HepG2 (cell line): ENCODE data around the gene CDKN1C. TPM values are rescaled to one million over a fixed set of nuclear protein-coding genes. Genes with fewer than 3 reads are reported as not detected.

Experiments used
- ATAC-seq: fragments of 200-7000 bp; cut with Tn5 transposase; 3 replicates; pipeline ENCODE4 v1.9.1; 2020; ENCODE audit warnings: mild to moderate bottlenecking, moderate library complexity
- BruUV-seq: library from RNA; stranded (reverse); fragments of 400-500 nt; replicated peaks from 2 replicates; lab custom pipeline; 2021; lab: Mats Ljungman, UMichigan
- CTCF ChIA-PET: fragments of 300-600 bp; formaldehyde crosslinking; extraction: SDS; loops from one replicate; lab custom pipeline; 2021; ENCODE audit warnings: low total read pairs, inconsistent platforms, low intra/inter-chr PET ratio; lab: Yijun Ruan, JAX
- POLR2A ChIA-PET: fragments of 350-600 bp; sonication (Branson Sonifier 250); formaldehyde crosslinking; loops from one replicate; lab custom pipeline; 2020; ENCODE audit warnings: antibody characterized with exemption, inconsistent platforms; lab: Yijun Ruan, JAX
- DNase-seq: peaks from one replicate; pipeline ENCODE4 v3.0.0-alpha.2; 2015; ENCODE audit warnings: low spot score
- FAIRE-seq: peaks from 3 replicates; lab custom pipeline; 2011; peaks lifted over from hg19 to GRCh38; lab: Jason Lieb, UNC
- H2AFZ ChIP-seq: one replicate; pipeline ENCODE4 v1.6.1; 2011; ENCODE audit warnings: low read length, inconsistent platforms
- H3K27ac ChIP-seq: fragments of 300-600 bp; 3 replicates; pipeline ENCODE4 v1.8.0; 2011; ENCODE audit warnings: mixed run types, mild to moderate bottlenecking, mixed read lengths, low read length, inconsistent platforms; ENCODE audit not compliant: insufficient read depth; ENCODE audit errors: extremely low read length
- H3K27me3 ChIP-seq, 2 experiments: fragments of 200-600 bp in 1 of 2; 2 replicates in 1 of 2; 3 replicates in 1 of 2; pipeline versions ENCODE4 v1.6.0 to v1.8.0; 2011; ENCODE audit warnings: low read length in 2 of 2, mild to moderate bottlenecking in 2 of 2, moderate library complexity in 2 of 2, inconsistent platforms in 1 of 2; ENCODE audit not compliant: insufficient read depth in 2 of 2, control insufficient read depth in 1 of 2
- H3K36me3 ChIP-seq, 2 experiments: fragments of 200-600 bp in 1 of 2; replicated peaks in 1 of 2; 2 replicates in 1 of 2; 3 replicates in 1 of 2; pipeline versions ENCODE4 v1.5.1 to v1.8.0; 2011; ENCODE audit warnings: low read length in 2 of 2, inconsistent platforms in 1 of 2; ENCODE audit not compliant: insufficient read depth in 2 of 2, control insufficient read depth in 1 of 2
- H3K4me1 ChIP-seq: 2 replicates; pipeline ENCODE4 v1.5.1; 2012; ENCODE audit warnings: low read length, inconsistent platforms; ENCODE audit not compliant: insufficient read depth
- H3K4me2 ChIP-seq: 2 replicates; pipeline ENCODE4 v1.6.0; 2011; ENCODE audit warnings: low read depth, low read length, inconsistent platforms
- H3K4me3 ChIP-seq, 3 experiments: fragments of 200-600 bp in 1 of 3; sonication (generic), shearing (Covaris generic) in 1 of 3; replicated peaks in 1 of 3; 2 replicates each; pipeline ENCODE4 v1.5.1; 2011 to 2016; ENCODE audit warnings: low read length in 3 of 3, inconsistent platforms in 2 of 3, low read depth in 2 of 3, mild to moderate bottlenecking in 2 of 3, control low read depth in 1 of 3, mixed read lengths in 1 of 3; ENCODE audit not compliant: insufficient read depth in 1 of 3
- H3K79me2 ChIP-seq: one replicate; pipeline ENCODE4 v1.6.1; 2011; ENCODE audit warnings: low read length, inconsistent platforms; ENCODE audit not compliant: insufficient read depth
- H3K9ac ChIP-seq: 2 replicates; pipeline ENCODE4 v1.6.0; 2011; ENCODE audit warnings: mild to moderate bottlenecking, low read depth, low read length, inconsistent platforms; ENCODE audit not compliant: insufficient read depth
- H3K9me3 ChIP-seq: 2 replicates; pipeline ENCODE4 v1.5.1; 2012; ENCODE audit warnings: mild to moderate bottlenecking, low read length
- H4K20me1 ChIP-seq: 2 replicates; pipeline ENCODE4 v1.6.0; 2011; ENCODE audit warnings: inconsistent platforms, mild to moderate bottlenecking, low read length, moderate library complexity; ENCODE audit not compliant: insufficient read depth
- ATF3 ChIP-seq: sonication (generic); formaldehyde crosslinking; IDR thresholded peaks from 2 replicates; pipeline ENCODE4 v1.4.0; 2020; ENCODE audit warnings: missing genetic modification reagents
- DNMT1 ChIP-seq: sonication (generic); formaldehyde crosslinking; IDR thresholded peaks from 2 replicates; pipeline ENCODE4 v1.5.1; 2020; ENCODE audit warnings: mild to moderate bottlenecking, missing genetic modification reagents
- HMG20B ChIP-seq: conservative IDR thresholded peaks from 2 replicates; pipeline ENCODE4 v1.6.1; 2016; ENCODE audit warnings: missing genetic modification reagents, missing compliant biosample characterization
- MAX ChIP-seq: IDR thresholded peaks from 2 replicates; pipeline ENCODE4 v1.6.1; 2012; ENCODE audit warnings: inconsistent platforms
- MAZ ChIP-seq, 2 experiments: sonication (generic) in 1 of 2; formaldehyde crosslinking in 1 of 2; IDR thresholded peaks; 2 replicates each; pipeline versions ENCODE4 v1.5.0 to v1.6.1; 2012 to 2020; ENCODE audit warnings: low read depth in 2 of 2, mild to moderate bottlenecking in 2 of 2, borderline replicate concordance in 1 of 2, improper control_type of control experiment in 1 of 2, low read length in 1 of 2, missing genetic modification reagents in 1 of 2, moderate library complexity in 1 of 2
- NFIB ChIP-seq: sonication (generic); formaldehyde crosslinking; IDR thresholded peaks from 2 replicates; pipeline ENCODE4 v1.9.0; 2021; ENCODE audit warnings: missing genetic modification reagents, mild to moderate bottlenecking, borderline replicate concordance
- NPAS2 ChIP-seq: sonication (generic); formaldehyde crosslinking; IDR thresholded peaks from 2 replicates; pipeline ENCODE4 v1.8.0; 2022; ENCODE audit warnings: mild to moderate bottlenecking, missing genetic modification reagents, borderline replicate concordance
- REPIN1 ChIP-seq: sonication (generic); formaldehyde crosslinking; IDR thresholded peaks from 2 replicates; pipeline ENCODE4 v1.8.0; 2022; ENCODE audit warnings: missing genetic modification reagents, low read depth, mild to moderate bottlenecking, borderline replicate concordance
- SIN3B ChIP-seq: fragments of 150-350 bp; IDR thresholded peaks from 2 replicates; pipeline ENCODE4 v1.6.1; 2014; ENCODE audit warnings: low read length
- SMAD1 ChIP-seq: sonication (generic); formaldehyde crosslinking; IDR thresholded peaks from 2 replicates; pipeline ENCODE4 v1.4.0; 2020; ENCODE audit warnings: missing genetic modification reagents, low read depth, mild to moderate bottlenecking, borderline replicate concordance
- TERF1 ChIP-seq: sonication (generic); formaldehyde crosslinking; IDR thresholded peaks from 2 replicates; pipeline ENCODE4 v1.8.0; 2022; ENCODE audit warnings: mild to moderate bottlenecking, missing genetic modification reagents, moderate library complexity
- ZBED4 ChIP-seq: sonication (generic); formaldehyde crosslinking; IDR thresholded peaks from 2 replicates; pipeline ENCODE4 v1.4.0; 2020; ENCODE audit warnings: missing genetic modification reagents, borderline replicate concordance
- ZBTB10 ChIP-seq: sonication (generic); formaldehyde crosslinking; IDR thresholded peaks from 2 replicates; pipeline ENCODE4 v1.4.0; 2020; ENCODE audit warnings: missing genetic modification reagents, borderline replicate concordance
- ZBTB42 ChIP-seq: sonication (generic); formaldehyde crosslinking; IDR thresholded peaks from 2 replicates; pipeline ENCODE4 v1.5.0; 2020; ENCODE audit warnings: mild to moderate bottlenecking, missing genetic modification reagents
- ZNF34 ChIP-seq: sonication (generic); formaldehyde crosslinking; IDR thresholded peaks from 2 replicates; pipeline ENCODE4 v1.4.0; 2020; ENCODE audit warnings: mild to moderate bottlenecking, missing genetic modification reagents, borderline replicate concordance
- ZNF546 ChIP-seq: sonication (generic); formaldehyde crosslinking; conservative IDR thresholded peaks from 2 replicates; pipeline ENCODE4 v1.8.1; 2023; ENCODE audit warnings: mild to moderate bottlenecking, missing genetic modification reagents
- WGBS: methylation state at CpG from one replicate; pipeline ENCODE4 v1.1.6; 2017; ENCODE audit warnings: low lambda C conversion rate; 5-methylcytosine and 5-hydroxymethylcytosine counted together
- in situ Hi-C: cut with HindIII; loops from 2 replicates; pipeline ENCODE4 v1.10.0; 2017; ENCODE audit warnings: low pct_unique_long_range_greater_than_20kb; ENCODE audit not compliant: extremely low pct_ligation_motif_present
- intact Hi-C: fragments of 100-400 bp; cut with micrococcal nuclease; formaldehyde crosslinking; loops from one replicate; pipeline ENCODE4 v1.10.0; 2022; ENCODE audit not compliant: unreplicated experiment
- polyA plus RNA-seq, 8 experiments: library from polyadenylated mRNA; depleted of rRNA in 3 of 8; stranded (reverse) in 7 of 8; unstranded in 1 of 8; fragments of >200 nt; fragmentation: Illumina TruSeq in 4 of 8; extraction: Trizol in 4 of 8; gene quantifications; 2 replicates each; pipeline versions ENCODE4 v1.2.1 to v1.2.3, GENCODE V29; 2011 to 2016; ENCODE audit warnings: low read depth in 4 of 8, missing spikeins in 1 of 8, mixed read lengths in 1 of 8; ENCODE audit not compliant: insufficient read depth in 1 of 8
- total RNA-seq, 5 experiments: library from RNA; depleted of rRNA; stranded (reverse); fragments of >200 nt; fragmentation: Illumina TruSeq; extraction: Trizol; gene quantifications; 2 replicates each; pipeline ENCODE4 v1.2.3, GENCODE V29; 2016; ENCODE audit warnings: low read depth in 1 of 5

The CDKN1C gene
- total and polyA plus RNA-seq, 2 of the 13 experiments (the other 11 are each of a cell fraction or from before 2014, with no cell fraction given) = not detected

GRCh38 chr11:2922655-2923054 lies 37.1 kb upstream of the CDKN1C start:
- TF ChIP-seq ZNF546 (CRISPR knock-in tag) (no peak), NPAS2 (CRISPR knock-in tag) (no peak), MAX (no peak), ZNF34 (CRISPR knock-in tag) (no peak), HMG20B (CRISPR knock-in tag) (no peak), SIN3B (no peak), ZBED4 (CRISPR knock-in tag) (no peak), REPIN1 (no peak), TERF1 (CRISPR knock-in tag) (no peak), MAZ (IDR thresholded peaks at IDR 0.05; ENCODE audit: borderline replicate concordance, low read depth, low read length) (no peak), MAZ (CRISPR knock-in tag; IDR thresholded peaks at IDR 0.05; ENCODE audit: low read depth) (no peak), NFIB (no peak), DNMT1 (CRISPR knock-in tag) (no peak), ZBTB42 (CRISPR knock-in tag) (no peak), ZBTB10 (CRISPR knock-in tag) (no peak), ATF3 (CRISPR knock-in tag) (no peak), SMAD1 (CRISPR knock-in tag) (no peak)
- TF ChIP-seq, all 625 proteins: peak for 0
- Histone ChIP-seq H2AFZ (no peak overlapping the region), H3K79me2 (no peaks in the 10 kb centered on the region), H3K4me3 (no peak overlapping the region), H3K4me2 (no peak overlapping the region), H4K20me1 (0 out of 2 replicates have a peak, but pooled peaks cover 2% of the 10 kb centered on the region), H3K36me3 (no peaks in the 10 kb centered on the region), H3K4me1 (peaks cover 10% of the 10 kb centered on the region), H3K27ac (no peak overlapping the region), H3K9ac (no peak overlapping the region), H3K9me3 (no peaks in the 10 kb centered on the region), H3K27me3 (peaks cover 3 to 11% of the 10 kb centered on the region in 2 experiments; a peak in 4 of 5 replicates)
- BruUV-seq = no TSS peak
- CTCF ChIA-PET = no interaction called here
- no peak for DNase-seq
- no peak for FAIRE-seq
- WGBS = no CpG with 5 or more reads among the region's 3 CpGs
- in situ Hi-C loops = no loop called here
- no peak for ATAC-seq
- intact Hi-C loops = no loop called here
- POLR2A ChIA-PET = no interaction called here
